GM23338 (cell line): Measurements from ENCODE around the gene TXNDC9. TPM values are rescaled to one million over a fixed set of nuclear protein-coding genes. Genes with fewer than 3 reads are reported as not detected.
"Not testable (repeated sequence)": the region's sequence is repeated elsewhere in the genome, so short reads cannot be mapped to it uniquely, and the experiment has no call there.

Source experiments
- ATAC-seq: fragments of 200-7000 bp; cut with Tn5 transposase; 3 replicates; pipeline ENCODE4 v1.9.1; 2020
- DNase-seq: peaks from one replicate; pipeline ENCODE4 v3.0.0-alpha.2; 2015; ENCODE audit warnings: low spot score
- H2AFZ ChIP-seq: fragments of 200-600 bp; sonication (generic); 2 replicates; pipeline ENCODE4 v1.8.0; 2016; ENCODE audit warnings: antibody characterized with exemption, mild to moderate bottlenecking, moderate library complexity
- H3F3A ChIP-seq: fragments of 200-600 bp; sonication (generic); replicated peaks from 2 replicates; pipeline ENCODE4 v1.8.0; 2017; ENCODE audit warnings: antibody characterized with exemption, mixed run types, low read depth
- H3K27ac ChIP-seq: fragments of 200-600 bp; sonication (generic); 2 replicates; pipeline ENCODE4 v1.6.1; 2016; ENCODE audit warnings: low read depth
- H3K27me3 ChIP-seq: fragments of 200-600 bp; sonication (generic); 2 replicates; pipeline ENCODE4 v1.8.0; 2016; ENCODE audit warnings: mild to moderate bottlenecking, mixed run types, moderate library complexity; ENCODE audit not compliant: insufficient read depth
- H3K36me3 ChIP-seq: fragments of 200-600 bp; sonication (generic); 2 replicates; pipeline ENCODE4 v1.8.0; 2016; ENCODE audit warnings: mild to moderate bottlenecking; ENCODE audit not compliant: insufficient read depth
- H3K4me1 ChIP-seq: fragments of 200-600 bp; sonication (generic); 2 replicates; pipeline ENCODE4 v1.8.0; 2016; ENCODE audit warnings: mild to moderate bottlenecking, moderate library complexity; ENCODE audit not compliant: insufficient read depth
- H3K4me2 ChIP-seq: fragments of 200-600 bp; sonication (generic); 2 replicates; pipeline ENCODE4 v1.7.1; 2017; ENCODE audit warnings: mixed run types
- H3K4me3 ChIP-seq: fragments of 200-600 bp; sonication (generic); 2 replicates; pipeline ENCODE4 v1.6.1; 2016; ENCODE audit warnings: mixed run types
- H3K79me2 ChIP-seq: fragments of 200-600 bp; sonication (generic); replicated peaks from 2 replicates; pipeline ENCODE4 v1.8.0; 2017; ENCODE audit warnings: mild to moderate bottlenecking; ENCODE audit not compliant: insufficient read depth
- H3K9me2 ChIP-seq: fragments of 200-600 bp; sonication (generic); 2 replicates; pipeline ENCODE4 v1.8.0; 2017; ENCODE audit not compliant: insufficient read depth
- H4K20me1 ChIP-seq: fragments of 200-600 bp; sonication (generic); replicated peaks from 2 replicates; pipeline ENCODE4 v1.8.0; 2017; ENCODE audit warnings: mild to moderate bottlenecking; ENCODE audit not compliant: insufficient read depth
- H3K27ac Mint-ChIP-seq: 2 replicates; pipeline ENCODE4 v1.8.0; 2020; ENCODE audit warnings: inconsistent platforms, mild to moderate bottlenecking, moderate library complexity, mixed read lengths
- H3K27me3 Mint-ChIP-seq: 3 replicates; pipeline ENCODE4 v1.8.0; 2022; ENCODE audit warnings: low read depth, mild to moderate bottlenecking, moderate library complexity, mixed read lengths, inconsistent platforms; ENCODE audit not compliant: insufficient read depth, poor library complexity
- H3K36me3 Mint-ChIP-seq: 3 replicates; pipeline ENCODE4 v1.8.0; 2021; ENCODE audit warnings: low read depth, mild to moderate bottlenecking, inconsistent platforms, moderate library complexity, mixed read lengths
- H3K4me1 Mint-ChIP-seq: 3 replicates; pipeline ENCODE4 v1.8.0; 2020; ENCODE audit warnings: mild to moderate bottlenecking, inconsistent platforms, mixed read lengths
- H3K4me3 Mint-ChIP-seq: 3 replicates; pipeline ENCODE4 v1.8.0; 2021; ENCODE audit warnings: moderate library complexity, mild to moderate bottlenecking, inconsistent platforms, mixed read lengths
- H3K9me3 Mint-ChIP-seq: 3 replicates; pipeline ENCODE4 v1.8.0; 2020; ENCODE audit warnings: moderate library complexity, mild to moderate bottlenecking, inconsistent platforms, mixed read lengths
- CREB1 ChIP-seq: fragments of 250-450 bp; sonication (Bioruptor Pico); IDR thresholded peaks from 2 replicates; pipeline ENCODE4 v1.5.0; 2020; ENCODE audit warnings: low read depth, mild to moderate bottlenecking, moderate library complexity
- CTCF ChIP-seq, 2 experiments: fragments of 200-600 bp in 1 of 2; sonication (generic) in 1 of 2; conservative IDR thresholded peaks; 2 replicates each; pipeline versions ENCODE4 v1.5.1 to v1.6.1; 2016 to 2017; ENCODE audit warnings: antibody characterized with exemption in 2 of 2, low read depth in 2 of 2, mild to moderate bottlenecking in 2 of 2, moderate library complexity in 1 of 2
- ETS1 ChIP-seq: IDR thresholded peaks from 2 replicates; pipeline ENCODE4 v1.6.1; 2016; ENCODE audit warnings: antibody characterized with exemption
- EZH2 ChIP-seq: fragments of 200-600 bp; sonication (generic); IDR thresholded peaks from one replicate; pipeline ENCODE4 v1.8.0; 2017; ENCODE audit warnings: antibody characterized with exemption, mild to moderate bottlenecking, low read depth; ENCODE audit not compliant: unreplicated experiment
- EZH2phosphoT487 ChIP-seq: fragments of 200-600 bp; sonication (generic); IDR thresholded peaks from one replicate; pipeline ENCODE4 v1.8.1; 2018; ENCODE audit warnings: antibody characterized with exemption; ENCODE audit not compliant: unreplicated experiment
- JUNB ChIP-seq: IDR thresholded peaks from one replicate; pipeline ENCODE4 v1.6.1; 2016; ENCODE audit warnings: antibody characterized with exemption; ENCODE audit not compliant: unreplicated experiment
- NANOG ChIP-seq: IDR thresholded peaks from 2 replicates; pipeline ENCODE4 v1.6.1; 2016; ENCODE audit warnings: antibody characterized with exemption, borderline replicate concordance
- POLR2AphosphoS5 ChIP-seq: IDR thresholded peaks from 2 replicates; pipeline ENCODE4 v1.6.1; 2016; ENCODE audit warnings: antibody characterized with exemption, low read depth
- STAT1 ChIP-seq: IDR thresholded peaks from one replicate; pipeline ENCODE4 v1.6.1; 2016; ENCODE audit warnings: antibody characterized with exemption; ENCODE audit not compliant: unreplicated experiment
- ZNF114 ChIP-seq: fragments of 250-450 bp; sonication (Bioruptor Pico); IDR thresholded peaks from 2 replicates; pipeline ENCODE4 v1.5.0; 2020; ENCODE audit warnings: mild to moderate bottlenecking, moderate library complexity
- ZNF331 ChIP-seq: fragments of 250-450 bp; sonication (Bioruptor Pico); IDR thresholded peaks from 2 replicates; pipeline ENCODE4 v1.5.0; 2020; ENCODE audit warnings: low read depth, mild to moderate bottlenecking, moderate library complexity
- ZNF462 ChIP-seq: fragments of 250-450 bp; sonication (Bioruptor Pico); IDR thresholded peaks from 2 replicates; pipeline ENCODE4 v1.5.0; 2020; ENCODE audit warnings: mild to moderate bottlenecking, moderate library complexity
- polyA plus RNA-seq: library from polyadenylated mRNA; unstranded; fragments of >200 nt; fragmentation: Nextera tagmentation; extraction: Ambion mirVana; gene quantifications from 2 replicates; pipeline ENCODE4 v1.2.1, GENCODE V29; 2016
- total RNA-seq: library from RNA; depleted of rRNA; stranded (reverse); fragments of >200 nt; shearing (Covaris generic); gene quantifications from 2 replicates; pipeline ENCODE4 v1.2.3, GENCODE V29; 2014

Gene TXNDC9
- total and polyA plus RNA-seq, 2 experiments from 2014 or later, result 54.4 to 67.4 TPM

- TF ChIP-seq ZNF462, result no peak
These were observed 37.0 kb upstream of the TXNDC9 start (continued) for GRCh38 chr2:99373144-99373543.

GRCh38 chr2:99368854-99369253 is 32.7 kb upstream of the TXNDC9 start:
- not testable (repeated sequence) for H3K9me3 Mint-ChIP-seq, ATAC-seq, H2AFZ ChIP-seq, H3F3A ChIP-seq, H3K27ac Mint-ChIP-seq, H4K20me1 ChIP-seq, H3K4me3 Mint-ChIP-seq, H3K27me3 Mint-ChIP-seq, H3K27me3 ChIP-seq, H3K4me1 Mint-ChIP-seq, H3K4me3 ChIP-seq, H3K27ac ChIP-seq, DNase-seq, H3K9me2 ChIP-seq, H3K79me2 ChIP-seq, H3K4me1 ChIP-seq, H3K4me2 ChIP-seq
- H3K36me3 ChIP-seq, result peaks cover 66% of the 10 kb centered on the region
- peaks cover 84% of the 10 kb centered on the region for H3K36me3 Mint-ChIP-seq

- H4K20me1 ChIP-seq, result 0 out of 2 replicates have a peak, but pooled peaks cover 2% of the 10 kb centered on the region
- peaks cover 55% of the 10 kb centered on the region for H3K36me3 ChIP-seq
- H3K4me1 Mint-ChIP-seq, result no peaks in the 10 kb centered on the region
- H3K27ac ChIP-seq, result no peak overlapping the region
- H3K4me2 ChIP-seq, result no peak overlapping the region
- H3K27me3 ChIP-seq, result no peaks in the 10 kb centered on the region
- H3K36me3 Mint-ChIP-seq, result peaks cover 73% of the 10 kb centered on the region
- no peak overlapping the region for H3K27ac Mint-ChIP-seq
- H3K4me3 ChIP-seq, result no peak overlapping the region
- no peak overlapping the region for H2AFZ ChIP-seq
- H3K9me3 Mint-ChIP-seq, result no peaks in the 10 kb centered on the region
- H3K9me2 ChIP-seq, result no peaks in the 10 kb centered on the region
- no peaks in the 10 kb centered on the region for H3K27me3 Mint-ChIP-seq
- peaks cover 5% of the 10 kb centered on the region; the same call in 1 of the 2 replicates for H3K79me2 ChIP-seq
- H3K4me3 Mint-ChIP-seq, result no peak overlapping the region
- no peaks in the 10 kb centered on the region for H3F3A ChIP-seq
- no peak for ATAC-seq
- no peaks in the 10 kb centered on the region for H3K4me1 ChIP-seq
- no peak for DNase-seq
- TF ChIP-seq JUNB (no peak), EZH2phosphoT487 (no peak), CTCF (conservative IDR thresholded peaks at IDR 0.05; ENCODE audit: low read depth in 2 of 2) (no peak), POLR2AphosphoS5 (no peak), NANOG (no peak), ETS1 (no peak), EZH2 (no peak), CREB1 (CRISPR knock-in tag) (no peak), STAT1 (no peak), ZNF331 (CRISPR knock-in tag) (no peak), ZNF114 (CRISPR knock-in tag) (no peak)
These were observed 29.5 kb upstream of the TXNDC9 start for GRCh38 chr2:99365661-99366060.
